ENCODE measurements around the gene DISC1. TPM values are rescaled to one million over a fixed set of nuclear protein-coding genes. Genes with fewer than 3 reads are reported as not detected.

The DISC1 gene
- total RNA-seq, 1 experiment from 2014 or later = 1.8 TPM

DNA sequence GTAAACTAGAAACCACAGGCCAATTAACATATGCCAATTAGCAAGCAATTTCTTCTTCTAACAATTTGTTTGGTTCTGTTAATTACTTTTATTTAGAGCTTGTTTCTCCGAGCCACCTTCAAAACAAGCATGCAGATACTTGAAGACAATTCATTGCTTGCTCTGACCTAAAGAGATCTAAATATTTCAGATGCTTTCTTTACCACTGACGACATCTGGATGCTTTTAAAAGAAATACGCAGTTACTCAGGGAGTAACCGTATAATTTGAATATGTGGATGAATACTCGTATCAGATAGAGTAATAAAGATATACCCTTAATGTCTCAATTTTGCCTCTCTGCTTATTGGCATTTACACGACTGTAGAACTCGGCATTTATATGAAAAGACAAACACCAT is 390.0 kb downstream of the DISC1 start (continued):
- TF ChIP-seq ZBTB33 (IDR thresholded peaks at IDR 0.05; ENCODE audit: extremely low read depth, insufficient replicate concordance, low read length) (no peak), SRF (IDR thresholded peaks at IDR 0.05; ENCODE audit: low read depth) (no peak)

- Histone ChIP-seq H4K20me1 (ENCODE audit: insufficient read depth) (no peaks in the 10 kb centered on the region), H3K9me2 (ENCODE audit: insufficient read depth) (no peaks in the 10 kb centered on the region), H3K27me3 (ENCODE audit: insufficient read depth, low read length) (peaks cover 17% of the 10 kb centered on the region; the same call in 1 of the 2 replicates), H3K4me2 (ENCODE audit: low read length) (no peak overlapping the region), H3K36me3 (ENCODE audit: control insufficient read depth in 1 of 2, insufficient read depth in 2 of 2, low read length in 2 of 2) (no peaks in the 10 kb centered on the region), H3K27ac (ENCODE audit: low read depth, low read length) (no peak overlapping the region), H3K79me2 (ENCODE audit: insufficient read depth, low read length) (no peaks in the 10 kb centered on the region), H3K9me3 (ENCODE audit: control insufficient read depth in 1 of 2, insufficient read depth in 1 of 2, low read depth in 1 of 2, low read length in 2 of 2) (no peaks in the 10 kb centered on the region), H3K9ac (ENCODE audit: low read length) (no peak overlapping the region), H3K4me1 (ENCODE audit: control insufficient read depth in 1 of 2, insufficient read depth in 2 of 2, low read length in 2 of 2) (no peaks in the 10 kb centered on the region), H2AFZ (ENCODE audit: low read depth, low read length, poor library complexity, severe bottlenecking) (no peak overlapping the region), H3K4me3 (replicated peaks in 1 of 2; ENCODE audit: low read depth in 1 of 2, low read length in 2 of 2) (no peak overlapping the region)
- BruUV-seq (replicated peaks) = no TSS peak
- TF ChIP-seq ELF1 (IDR thresholded peaks at IDR 0.05; ENCODE audit: borderline replicate concordance, low read depth) = no peak
- CTCF ChIA-PET = no interaction called here
- DNase-seq (ENCODE audit: low read depth, low spot score) = no peak
- intact Hi-C loops (cut with micrococcal nuclease) = no loop called here
- ATAC-seq = no peak
- POLR2A ChIA-PET = no interaction called here
- RAD21 ChIA-PET (ENCODE audit: low non-redundant PET in 1 of 2, low total read pairs in 2 of 2, uncharacterized antibody in 2 of 2, unreplicated experiment in 2 of 2) = no interaction called here
Observed at GRCh38 chr1:232017057-232017456, 390.5 kb downstream of the DISC1 start.

GRCh38 chr1:232017759-232018158 is 391.2 kb downstream of the DISC1 start:
- intact Hi-C loops (cut with micrococcal nuclease) = no loop called here
- no peak for ATAC-seq
- Histone ChIP-seq H3K4me3 (replicated peaks in 1 of 2; ENCODE audit: low read depth in 1 of 2, low read length in 2 of 2) (no peak overlapping the region), H3K27me3 (ENCODE audit: insufficient read depth, low read length) (peaks cover 17% of the 10 kb centered on the region; the same call in 1 of the 2 replicates), H2AFZ (ENCODE audit: low read depth, low read length, poor library complexity, severe bottlenecking) (no peak overlapping the region), H3K9ac (ENCODE audit: low read length) (no peak overlapping the region), H3K9me2 (ENCODE audit: insufficient read depth) (no peaks in the 10 kb centered on the region), H3K9me3 (ENCODE audit: control insufficient read depth in 1 of 2, insufficient read depth in 1 of 2, low read depth in 1 of 2, low read length in 2 of 2) (no peaks in the 10 kb centered on the region), H3K79me2 (ENCODE audit: insufficient read depth, low read length) (no peaks in the 10 kb centered on the region), H3K4me1 (ENCODE audit: control insufficient read depth in 1 of 2, insufficient read depth in 2 of 2, low read length in 2 of 2) (no peaks in the 10 kb centered on the region), H3K4me2 (ENCODE audit: low read length) (no peak overlapping the region), H4K20me1 (ENCODE audit: insufficient read depth) (no peaks in the 10 kb centered on the region), H3K27ac (ENCODE audit: low read depth, low read length) (no peak overlapping the region), H3K36me3 (ENCODE audit: control insufficient read depth in 1 of 2, insufficient read depth in 2 of 2, low read length in 2 of 2) (no peaks in the 10 kb centered on the region)
- TF ChIP-seq YY1 (IDR thresholded peaks at IDR 0.05; ENCODE audit: extremely low read depth, insufficient replicate concordance, low read depth, low read length) = no peak
- TF ChIP-seq ZNF274 (IDR thresholded peaks at IDR 0.05; ENCODE audit: low read depth, low read length) = no peak
- TF ChIP-seq JUND (IDR thresholded peaks at IDR 0.05) = no peak
- no peak for TF ChIP-seq ZFX (IDR thresholded peaks at IDR 0.05)
- no peak for TF ChIP-seq ZBTB33 (IDR thresholded peaks at IDR 0.05; ENCODE audit: extremely low read depth, insufficient replicate concordance, low read length)
- TF ChIP-seq EZH2 (IDR thresholded peaks at IDR 0.05) = no peak
- TF ChIP-seq, protein P1, sequence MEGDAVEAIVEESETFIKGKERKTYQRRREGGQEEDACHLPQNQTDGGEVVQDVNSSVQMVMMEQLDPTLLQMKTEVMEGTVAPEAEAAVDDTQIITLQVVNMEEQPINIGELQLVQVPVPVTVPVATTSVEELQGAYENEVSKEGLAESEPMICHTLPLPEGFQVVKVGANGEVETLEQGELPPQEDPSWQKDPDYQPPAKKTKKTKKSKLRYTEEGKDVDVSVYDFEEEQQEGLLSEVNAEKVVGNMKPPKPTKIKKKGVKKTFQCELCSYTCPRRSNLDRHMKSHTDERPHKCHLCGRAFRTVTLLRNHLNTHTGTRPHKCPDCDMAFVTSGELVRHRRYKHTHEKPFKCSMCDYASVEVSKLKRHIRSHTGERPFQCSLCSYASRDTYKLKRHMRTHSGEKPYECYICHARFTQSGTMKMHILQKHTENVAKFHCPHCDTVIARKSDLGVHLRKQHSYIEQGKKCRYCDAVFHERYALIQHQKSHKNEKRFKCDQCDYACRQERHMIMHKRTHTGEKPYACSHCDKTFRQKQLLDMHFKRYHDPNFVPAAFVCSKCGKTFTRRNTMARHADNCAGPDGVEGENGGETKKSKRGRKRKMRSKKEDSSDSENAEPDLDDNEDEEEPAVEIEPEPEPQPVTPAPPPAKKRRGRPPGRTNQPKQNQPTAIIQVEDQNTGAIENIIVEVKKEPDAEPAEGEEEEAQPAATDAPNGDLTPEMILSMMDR (IDR thresholded peaks at IDR 0.05 in 2 of 3, conservative IDR thresholded peaks at IDR 0.05 in 1 of 3; ENCODE audit: borderline replicate concordance in 1 of 3, insufficient read depth in 1 of 3, low read depth in 2 of 3, low read length in 2 of 3) = no peak
- ChIA-PET CTCF (no interaction called here), RAD21 (ENCODE audit: low non-redundant PET in 1 of 2, low total read pairs in 2 of 2, uncharacterized antibody in 2 of 2, unreplicated experiment in 2 of 2) (no interaction called here), POLR2A (no interaction called here)
- DNase-seq (ENCODE audit: low read depth, low spot score) = no peak
- no TSS peak for BruUV-seq (replicated peaks)
